Measurements from ENCODE around the gene PARK7.

Gene PARK7

DNA sequence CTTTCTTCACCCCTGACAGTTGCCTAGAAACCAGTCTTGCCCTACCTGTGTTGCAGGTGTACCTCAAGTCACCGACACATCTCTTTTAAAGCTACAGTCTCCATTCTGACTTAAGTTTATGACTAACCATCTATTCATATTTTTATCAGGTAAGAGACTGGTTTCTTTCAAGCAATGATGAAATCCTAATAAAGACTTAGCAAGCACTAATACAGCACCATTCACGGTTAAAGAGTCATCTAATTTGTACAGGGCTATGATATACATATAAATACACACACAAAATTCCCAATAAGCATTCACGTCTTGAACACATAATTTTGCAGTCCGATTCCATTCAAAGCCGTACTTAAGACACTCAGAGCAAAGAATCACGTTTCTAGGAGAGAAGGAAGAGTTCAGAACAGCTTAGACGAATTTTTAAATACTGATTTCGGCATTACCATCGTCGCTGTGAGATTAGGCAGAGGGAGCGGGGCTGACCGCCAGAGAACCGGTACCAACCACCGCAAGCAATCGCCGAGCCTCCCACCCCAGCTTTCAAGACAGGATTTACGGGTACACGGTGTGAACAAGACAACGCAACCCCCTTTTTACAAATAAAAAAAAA, 63.7 kb downstream of the PARK7 start:
- DNase-seq: no peak

- no peak for DNase-seq
These were observed 64.2 kb downstream of the PARK7 start for GRCh38 chr1:8025671-8026144.

- no peak for DNase-seq
These were observed 64.9 kb downstream of the PARK7 start, which contains the start of gene ERRFI1 for GRCh38 chr1:8026153-8026975. Gene ERRFI1 (minus strand): TSS chr1:8026309. CDS start chr1:8015619, 10,690 bp downstream.

GRCh38 chr1:8026976-8027747, 65.7 kb downstream of the PARK7 start:
- no peak for DNase-seq

- DNase-seq: no peak
These were observed 66.4 kb downstream of the PARK7 start for GRCh38 chr1:8027748-8028570.

GRCh38 chr1:8028571-8028910, 67.0 kb downstream of the PARK7 start:
- no peak for DNase-seq

GRCh38 chr1:8031176-8031785, 69.8 kb downstream of the PARK7 start:
- DNase-seq: no peak

DNA sequence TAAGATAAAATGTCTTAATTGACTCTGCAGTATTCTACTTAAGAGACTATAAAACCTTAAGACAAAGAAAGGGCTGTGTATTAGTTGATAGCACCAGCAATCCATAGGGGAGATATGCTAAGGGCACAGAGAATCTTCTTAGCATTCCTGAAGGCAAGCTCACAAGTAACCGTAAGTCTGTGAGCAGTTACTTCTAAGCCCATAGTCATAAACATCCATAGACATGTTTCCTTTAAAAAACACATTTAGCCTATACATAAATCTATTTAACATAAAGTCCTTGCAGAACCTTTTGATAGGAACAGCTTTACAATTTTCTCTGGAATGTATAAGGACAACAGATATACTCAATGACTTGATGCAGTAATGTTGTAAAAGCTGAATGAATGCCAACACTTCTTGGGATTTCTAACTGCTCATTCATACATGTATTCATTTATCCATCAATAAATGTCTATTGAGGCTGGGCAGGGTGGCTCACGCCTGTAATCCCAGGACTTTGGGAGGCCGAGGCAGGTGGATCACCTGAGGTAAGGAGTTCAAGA, 70.9 kb downstream of the PARK7 start:
- DNase-seq: no peak

DNA sequence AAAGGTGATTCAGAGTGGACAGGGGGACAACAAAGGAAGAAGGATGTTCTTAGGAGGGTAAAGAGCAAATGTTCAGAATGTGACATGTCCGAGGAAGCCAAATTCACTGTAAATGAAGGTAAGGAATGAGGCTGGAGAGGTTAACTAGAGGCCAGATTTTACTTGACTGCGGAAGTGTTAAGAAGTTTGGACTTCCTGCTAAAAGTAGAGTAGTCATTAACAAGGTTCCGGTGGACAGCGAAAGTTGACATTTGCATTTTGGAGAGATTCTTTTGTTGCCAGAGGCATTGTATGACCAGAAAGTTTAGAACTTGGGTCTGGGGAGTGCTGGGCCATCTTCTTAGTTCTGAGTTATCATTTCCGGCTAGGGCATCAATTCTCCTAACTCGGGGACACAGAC, 71.8 kb downstream of the PARK7 start:
- no peak for DNase-seq

Data from NCI-H2107 (cell line).